Embryonic facial prominence (tissue), 1 donor: Measurements from ENCODE around the gene PIP5K1A.
"Not testable (repeated sequence)": the region's sequence is repeated elsewhere in the genome, so short reads cannot be mapped to it uniquely, and the experiment has no call there.

Experiments
- DNase-seq: peaks from one replicate; pipeline ENCODE4 v3.0.0-alpha.2; 2016; ENCODE audit errors: extremely low spot score

The PIP5K1A gene

DNA sequence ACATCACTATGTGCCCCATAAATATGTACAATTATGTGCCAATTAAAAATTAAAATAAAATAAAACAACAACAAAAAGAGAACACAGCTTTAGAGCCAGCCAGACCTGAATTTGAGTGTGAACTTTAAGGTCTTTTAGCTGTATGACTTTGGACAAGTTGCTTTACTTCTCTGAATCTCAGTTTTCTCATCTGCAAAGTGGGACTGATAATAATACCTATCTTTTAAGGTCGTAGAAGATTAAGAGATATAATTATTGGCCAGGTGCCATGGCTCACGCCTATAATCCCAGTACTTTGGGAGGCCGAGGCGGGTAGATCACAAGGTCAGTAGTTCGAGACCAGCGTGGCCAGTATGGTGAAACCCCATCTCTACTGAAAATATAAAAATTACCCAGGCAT is 5.0 kb upstream of the PIP5K1A start:
- no peak for DNase-seq

DNA sequence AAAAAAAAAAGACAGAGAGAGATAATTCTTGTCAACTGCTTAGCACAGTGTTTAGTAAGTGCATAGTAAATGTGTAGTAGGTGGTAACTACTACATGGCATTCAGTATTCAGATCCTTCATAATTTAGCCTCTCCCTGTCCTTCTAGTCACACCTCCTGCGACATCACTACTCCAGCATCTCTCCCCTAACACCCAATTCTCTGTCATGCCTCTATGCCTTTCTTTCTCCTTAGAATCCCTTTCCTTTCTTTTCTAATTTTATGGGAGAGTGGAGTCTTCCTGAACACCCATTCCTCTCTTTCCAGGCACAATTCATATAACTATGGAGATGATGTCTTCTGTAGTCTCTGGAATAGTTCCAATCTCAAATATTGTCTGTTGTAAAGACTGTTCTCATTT is 4.5 kb upstream of the PIP5K1A start:
- no peak for DNase-seq

DNA sequence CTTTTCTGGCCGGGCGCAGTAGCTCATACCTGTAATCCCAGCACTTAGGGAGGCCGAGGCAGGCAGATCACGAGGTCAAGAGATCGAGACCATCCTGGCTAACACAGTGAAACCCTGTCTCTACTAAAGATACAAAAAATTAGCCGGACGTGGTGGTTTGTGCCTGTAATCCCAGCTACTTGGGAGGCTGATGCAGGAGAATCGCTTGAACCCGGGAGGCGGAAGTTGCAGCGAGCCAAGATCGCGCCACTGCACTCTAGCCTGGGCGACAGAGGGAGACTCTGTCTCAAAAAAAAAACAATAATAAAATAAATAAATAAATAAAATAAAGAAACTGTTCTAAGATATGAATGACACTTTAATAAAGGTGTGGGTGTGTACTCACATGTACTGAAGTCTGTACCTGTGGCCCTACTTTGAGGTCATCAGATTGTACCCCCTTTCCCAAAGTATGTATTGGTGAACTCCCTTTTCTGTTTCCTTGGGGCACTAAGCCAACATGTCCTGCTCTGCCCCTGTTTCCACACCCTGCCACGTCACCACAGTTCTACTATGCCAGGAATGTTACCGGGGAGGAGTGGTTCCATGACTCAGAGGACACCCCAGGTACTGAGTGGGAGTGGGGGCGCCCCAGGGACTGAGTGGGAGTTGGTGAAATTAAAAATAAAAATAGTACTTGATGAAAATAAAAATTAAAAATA is 3.3 kb upstream of the PIP5K1A start:
- DNase-seq: not testable (repeated sequence)

DNA sequence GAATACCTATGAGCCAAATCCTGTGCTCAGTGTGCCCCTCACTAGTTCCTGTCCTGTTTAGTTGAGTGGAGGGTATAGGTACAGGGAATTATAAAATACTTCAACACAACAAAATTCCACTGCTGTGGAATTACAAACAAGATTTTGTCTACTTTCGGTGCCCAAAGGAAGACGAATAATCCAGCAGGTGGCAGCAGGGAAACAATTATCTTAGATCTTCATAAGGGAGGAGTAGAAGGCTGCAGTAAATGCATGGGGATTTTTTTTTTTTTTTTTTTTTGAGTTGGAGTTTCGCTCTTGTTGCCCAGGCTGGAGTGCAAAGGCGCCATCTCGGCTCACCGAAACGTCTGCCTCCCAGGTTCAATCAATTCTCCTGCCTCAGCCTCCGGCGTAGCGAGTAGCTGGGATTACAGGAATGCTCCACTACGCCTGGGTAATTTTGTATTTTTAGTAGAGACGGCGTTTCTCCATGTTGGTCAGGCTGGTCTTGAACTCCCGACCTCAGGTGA is 2.0 kb upstream of the PIP5K1A start:
- peak; percentile 67 for DNase-seq

DNA sequence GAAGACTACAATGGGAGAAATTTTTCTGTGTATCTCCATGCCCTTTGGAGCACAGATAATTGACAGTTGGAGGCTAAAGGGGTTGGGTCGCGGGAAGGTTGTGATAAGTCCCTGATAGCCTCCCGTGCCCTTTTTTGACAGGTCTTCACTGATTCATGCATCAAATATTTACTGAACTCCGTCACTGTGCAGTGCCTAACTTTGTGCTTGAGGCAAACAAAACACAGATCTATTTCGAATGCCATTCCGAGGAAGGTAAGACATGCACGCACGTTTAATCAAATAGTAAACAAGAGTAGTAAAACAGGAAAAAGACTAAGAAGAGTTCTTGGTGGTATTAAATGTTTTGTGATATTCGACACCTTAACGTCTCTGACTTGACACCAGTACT is 494 bp upstream of the PIP5K1A start:
- no peak for DNase-seq

DNA sequence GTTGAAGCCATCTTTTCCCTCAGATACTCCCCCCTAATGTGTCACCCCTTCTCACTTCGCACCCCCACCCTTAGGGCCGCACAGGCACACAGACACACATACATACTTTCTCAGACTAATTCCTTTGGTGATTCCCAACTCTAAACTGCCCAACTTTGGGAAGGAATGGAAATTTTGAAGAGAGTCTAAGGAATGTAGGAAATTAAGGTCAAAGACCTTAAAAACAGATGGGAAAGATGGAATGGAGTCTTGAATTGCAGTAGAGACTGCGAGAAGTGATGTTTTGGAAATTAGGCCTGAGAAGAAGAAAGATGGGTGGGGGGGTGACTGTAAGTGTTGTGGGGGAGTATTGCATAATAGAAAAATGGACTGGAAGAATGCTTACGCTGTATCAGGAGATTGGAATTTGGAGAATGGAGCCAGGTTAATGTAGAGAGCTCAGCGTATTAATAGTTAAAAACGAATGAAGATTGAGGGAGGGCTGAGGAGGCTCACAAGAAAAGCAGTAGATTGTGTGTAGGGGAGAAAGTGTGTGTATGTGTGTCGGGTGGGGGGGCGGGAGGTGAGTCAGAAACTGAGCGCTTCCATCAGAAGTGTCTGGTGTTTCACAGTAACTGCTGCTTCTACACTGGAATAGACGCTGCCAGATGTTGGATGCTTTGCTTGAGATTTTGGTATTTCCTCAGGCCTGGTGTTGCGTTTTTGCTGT is 1.7 kb downstream of the PIP5K1A start:
- no peak for DNase-seq

DNA sequence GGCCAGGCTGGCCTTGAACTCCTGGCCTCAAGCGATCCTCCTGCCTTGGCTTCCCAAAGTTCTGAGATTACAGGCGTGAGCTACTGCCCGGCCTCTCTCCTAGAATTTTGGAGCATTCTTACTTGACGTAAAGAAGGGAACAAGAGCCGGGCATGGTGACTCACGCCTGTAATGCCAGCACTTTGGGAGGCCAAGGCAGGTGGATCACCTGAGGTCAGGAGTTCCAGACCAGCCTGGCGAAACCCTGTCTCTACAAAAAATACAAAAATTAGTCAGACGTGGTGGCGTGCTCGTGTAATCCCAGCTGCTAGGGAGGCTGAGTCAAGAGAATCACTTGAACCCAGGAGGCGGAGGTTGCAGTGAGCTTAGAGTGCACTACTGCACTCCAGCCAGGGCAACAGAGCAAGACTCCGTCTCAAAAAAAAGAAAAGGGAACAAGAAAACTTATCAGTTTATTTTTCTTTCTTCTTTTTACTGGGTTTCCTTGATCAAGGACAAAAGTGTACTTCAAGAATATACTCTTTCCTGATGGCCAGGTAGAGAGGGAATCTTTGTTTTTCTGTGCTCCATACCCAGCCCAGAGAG is 7.1 kb downstream of the PIP5K1A start:
- DNase-seq: not testable (repeated sequence)

DNA sequence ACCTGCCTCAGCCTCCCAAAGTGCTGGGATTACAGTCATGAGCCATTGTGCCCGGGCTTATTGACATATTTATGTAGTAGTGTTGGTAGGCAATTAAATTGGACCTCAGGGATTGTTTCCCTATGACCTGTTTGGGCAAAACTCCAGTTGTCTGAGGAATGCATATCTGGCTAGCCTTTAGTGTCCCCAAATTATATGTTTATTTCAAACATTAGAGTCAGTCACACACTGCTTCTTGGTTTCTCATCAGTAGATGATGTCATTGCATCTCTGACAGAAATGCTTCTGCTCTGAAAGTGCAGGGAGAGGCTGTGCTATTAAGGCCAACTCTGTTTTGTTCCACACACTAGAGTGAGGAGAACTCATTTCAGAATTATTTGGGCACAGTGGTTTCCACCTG is 12.5 kb downstream of the PIP5K1A start:
- no peak for DNase-seq

DNA sequence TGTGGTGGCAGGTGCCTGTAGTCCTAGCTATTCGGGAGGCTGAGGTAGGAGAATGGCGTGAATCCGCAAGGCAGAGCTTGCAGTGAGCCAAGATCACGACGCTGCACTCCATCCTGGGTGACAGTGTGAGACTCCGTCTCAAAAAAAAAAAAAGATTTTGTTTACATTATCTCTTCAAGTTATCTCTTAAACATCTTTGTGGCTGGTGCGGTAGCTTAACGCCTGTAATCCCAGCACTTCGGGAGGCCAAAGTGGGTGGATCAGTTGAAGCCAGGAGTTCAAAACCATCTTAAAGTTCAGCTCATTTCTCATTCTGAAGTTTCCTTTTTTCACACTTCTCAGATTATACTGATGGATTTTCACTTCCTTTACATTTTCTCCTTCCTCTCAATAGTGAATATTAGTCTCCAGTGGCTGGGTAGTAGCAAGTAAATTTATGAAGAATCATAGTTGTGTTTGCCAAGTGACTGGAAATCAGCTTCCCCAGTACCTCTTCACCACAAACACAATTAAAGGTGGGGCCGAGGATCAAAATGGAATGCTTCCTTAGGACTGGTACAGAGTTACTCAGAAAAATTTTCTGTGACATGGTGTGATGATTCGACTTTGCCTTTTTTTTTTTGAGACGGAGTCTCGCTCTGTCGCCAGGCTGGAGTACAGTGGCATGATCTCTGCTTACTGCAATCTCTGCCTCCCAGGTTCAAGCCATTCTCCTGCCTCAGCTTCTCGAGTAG is 13.8 kb downstream of the PIP5K1A start:
- no peak for DNase-seq

DNA sequence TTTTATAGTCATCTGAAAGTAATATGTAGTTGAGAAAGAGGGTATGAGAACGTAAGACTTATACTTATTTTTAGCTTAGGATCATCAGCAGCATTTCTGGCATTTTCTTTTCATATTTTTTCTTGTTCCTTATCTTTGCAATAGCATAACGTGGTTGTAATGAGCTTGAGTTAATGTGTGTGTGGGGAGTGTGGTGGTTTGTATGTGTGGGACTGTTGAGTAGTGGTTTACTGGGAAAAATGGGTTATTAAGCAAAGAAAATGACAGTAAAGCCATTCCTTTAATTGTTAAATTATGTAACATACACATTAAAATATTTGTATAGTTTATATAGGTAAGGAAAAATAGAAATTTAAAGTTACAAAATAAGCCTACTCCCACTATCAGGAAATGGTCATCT is 15.2 kb downstream of the PIP5K1A start:
- no peak for DNase-seq

DNA sequence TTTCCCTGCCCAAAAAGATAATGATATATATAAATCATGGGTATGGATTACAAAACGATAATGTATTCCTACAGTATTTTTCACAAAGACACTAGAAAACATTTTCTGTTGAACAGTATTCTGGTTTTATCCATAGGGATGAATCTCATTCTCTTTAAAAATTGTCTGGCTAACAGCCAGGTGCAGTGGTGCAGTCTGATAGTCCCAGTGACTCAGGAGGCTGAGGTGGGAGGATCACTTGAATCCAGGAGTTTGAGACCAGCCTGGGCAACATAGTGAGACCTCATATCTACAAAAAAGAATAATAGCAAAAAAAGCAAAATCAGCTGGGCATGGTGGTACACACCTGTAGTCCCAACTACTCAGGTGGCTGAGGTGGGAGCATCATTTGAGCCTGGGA is 23.3 kb downstream of the PIP5K1A start:
- DNase-seq: no peak

DNA sequence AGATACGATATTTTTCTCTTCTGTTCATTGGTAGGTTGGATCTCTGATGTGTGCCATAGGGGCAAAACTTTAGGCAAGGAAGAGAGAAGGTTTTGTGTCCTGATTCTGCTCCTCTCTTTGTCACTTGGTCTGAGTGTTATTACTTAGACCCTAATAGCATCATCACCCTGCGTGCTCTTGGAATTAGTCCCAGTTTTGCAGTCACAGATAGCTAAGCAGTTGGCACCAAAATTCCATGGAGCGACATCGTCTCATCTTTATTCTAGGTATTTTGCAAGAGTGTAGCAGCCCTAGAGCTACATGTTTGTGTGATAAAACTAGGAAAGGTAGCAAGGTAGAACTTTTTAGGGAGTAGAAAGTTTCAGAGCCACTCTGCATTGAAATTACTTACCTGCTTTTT is 23.8 kb downstream of the PIP5K1A start:
- no peak for DNase-seq

DNA sequence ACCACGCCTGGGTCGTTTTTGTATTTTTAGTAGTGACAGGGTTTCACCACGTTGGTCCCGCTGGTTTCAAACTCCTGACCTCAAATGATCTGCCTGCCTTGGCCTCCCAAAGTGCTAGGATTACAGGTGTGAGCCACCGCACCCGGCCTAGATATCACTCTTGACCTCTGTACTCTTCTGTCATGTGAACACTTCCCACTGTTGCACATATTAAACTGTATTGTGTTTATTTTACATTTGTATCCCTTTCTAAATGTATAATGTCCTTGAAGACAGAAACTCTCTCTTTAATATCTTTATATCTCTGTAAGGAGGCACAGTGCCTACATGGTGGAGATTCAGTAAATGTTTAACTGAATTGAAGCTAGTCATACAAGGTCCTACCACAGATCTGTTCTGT is 36.9 kb downstream of the PIP5K1A start:
- no peak for DNase-seq

DNA sequence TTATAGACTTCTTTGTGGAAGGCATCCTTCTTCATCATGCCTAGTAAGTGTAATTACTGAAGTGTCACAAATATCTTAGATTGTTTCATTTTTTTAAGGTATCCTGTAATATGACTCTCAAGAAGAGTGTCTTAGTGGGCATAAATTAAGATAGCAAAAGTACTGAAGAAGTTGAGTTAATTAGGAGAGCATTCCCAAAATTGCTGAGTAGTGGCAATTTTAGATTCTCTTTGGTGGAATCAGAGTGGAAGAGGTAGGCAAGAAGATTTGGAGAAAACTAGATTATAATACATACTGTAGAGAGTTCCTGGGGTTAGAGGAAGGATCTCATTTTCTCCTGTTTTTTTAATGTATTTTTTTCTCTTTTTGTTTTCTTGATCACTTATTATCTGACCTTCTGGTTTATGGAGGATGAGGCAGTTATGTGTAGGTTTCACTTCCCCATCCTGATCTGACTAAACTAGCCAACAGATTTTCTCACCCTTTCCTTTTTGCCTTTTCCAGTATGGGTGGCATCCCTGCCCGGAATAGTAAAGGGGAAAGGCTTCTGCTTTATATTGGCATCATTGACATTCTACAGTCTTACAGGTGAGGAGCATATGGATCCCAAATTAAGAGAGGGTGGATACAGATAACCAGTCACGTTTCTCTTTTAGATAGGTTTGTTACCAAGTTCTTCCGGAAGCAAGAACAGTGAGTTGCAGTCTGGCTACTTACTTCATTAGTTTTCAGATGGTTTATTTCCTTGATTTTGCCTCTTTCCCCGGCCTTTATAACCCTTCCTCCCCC is 39.5 kb downstream of the PIP5K1A start:
- DNase-seq: no peak

DNA sequence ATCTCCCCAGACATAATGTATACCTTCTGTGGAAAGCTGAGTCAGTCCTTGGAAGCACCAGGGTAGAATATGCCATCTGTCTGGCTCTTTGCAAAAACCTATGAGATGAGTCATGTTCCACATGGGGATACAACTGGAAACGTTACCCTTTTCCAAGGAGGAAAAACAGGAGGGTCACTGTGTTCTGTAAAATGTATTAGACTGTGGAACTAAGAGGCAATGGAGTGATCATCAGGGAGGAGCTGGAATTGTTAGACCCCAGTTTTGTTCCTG is 40.1 kb downstream of the PIP5K1A start:
- DNase-seq: no peak

DNA sequence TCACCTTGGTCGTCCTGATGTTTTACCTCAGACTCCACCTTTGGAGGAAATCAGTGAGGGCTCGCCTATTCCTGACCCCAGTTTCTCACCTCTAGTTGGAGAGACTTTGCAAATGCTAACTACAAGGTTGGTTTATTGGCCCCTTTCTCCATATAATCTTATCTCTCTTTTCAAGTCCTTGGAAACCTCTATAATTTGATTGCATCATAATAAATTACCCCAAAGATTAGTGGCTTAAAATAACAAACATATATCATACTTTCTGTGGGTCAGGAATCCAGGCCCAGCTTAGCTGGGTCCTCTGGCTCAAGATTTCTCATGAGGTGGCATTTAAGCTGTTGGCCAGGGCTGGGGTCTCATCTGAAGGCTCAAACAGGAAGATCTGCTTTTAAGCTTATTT is 44.1 kb downstream of the PIP5K1A start:
- DNase-seq: no peak

DNA sequence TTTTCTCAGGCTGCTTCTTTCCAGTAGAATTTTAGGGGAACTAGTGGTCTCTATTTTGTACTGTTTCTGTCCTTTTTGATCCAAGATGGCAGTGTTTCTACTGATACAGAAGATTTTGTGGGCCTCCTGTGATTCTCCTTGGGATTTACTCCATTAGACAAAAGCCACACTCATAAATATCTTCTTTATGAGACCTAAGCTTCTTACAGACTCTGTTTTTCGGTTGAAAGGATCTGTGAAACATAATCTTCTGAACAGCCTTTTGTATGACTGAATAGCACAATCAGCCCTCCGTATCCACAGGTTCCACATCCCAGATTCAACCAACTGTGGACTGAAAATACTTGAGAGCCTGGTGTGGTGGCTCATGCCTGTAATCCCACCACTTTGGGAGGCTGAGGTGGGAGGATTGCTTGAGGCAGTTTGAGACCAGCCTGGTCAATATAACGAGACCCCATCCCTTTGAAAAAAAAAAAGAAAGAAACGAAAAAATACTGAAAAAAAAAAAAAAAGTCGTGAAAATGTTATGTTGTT is 45.4 kb downstream of the PIP5K1A start:
- DNase-seq: no peak

DNA sequence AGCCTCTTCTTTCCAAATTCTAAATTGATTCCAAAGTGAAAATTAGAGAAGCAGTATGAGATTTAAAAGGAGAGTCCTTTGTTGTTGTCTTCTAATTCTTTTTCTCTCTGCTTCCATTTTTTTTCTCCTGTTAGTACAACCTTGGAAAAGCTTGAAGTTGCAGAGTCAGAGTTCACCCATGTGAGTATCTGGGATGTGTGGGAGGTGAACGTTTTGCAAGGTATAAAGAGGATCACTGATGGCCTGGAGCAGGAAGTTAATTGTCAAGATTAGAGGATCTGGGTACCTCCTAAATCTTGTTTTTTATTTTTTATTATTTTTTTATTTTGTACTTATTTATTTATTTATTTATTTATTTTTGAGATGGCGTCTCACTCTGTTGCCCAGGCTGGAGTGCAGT is 48.4 kb downstream of the PIP5K1A start:
- DNase-seq: no peak

DNA sequence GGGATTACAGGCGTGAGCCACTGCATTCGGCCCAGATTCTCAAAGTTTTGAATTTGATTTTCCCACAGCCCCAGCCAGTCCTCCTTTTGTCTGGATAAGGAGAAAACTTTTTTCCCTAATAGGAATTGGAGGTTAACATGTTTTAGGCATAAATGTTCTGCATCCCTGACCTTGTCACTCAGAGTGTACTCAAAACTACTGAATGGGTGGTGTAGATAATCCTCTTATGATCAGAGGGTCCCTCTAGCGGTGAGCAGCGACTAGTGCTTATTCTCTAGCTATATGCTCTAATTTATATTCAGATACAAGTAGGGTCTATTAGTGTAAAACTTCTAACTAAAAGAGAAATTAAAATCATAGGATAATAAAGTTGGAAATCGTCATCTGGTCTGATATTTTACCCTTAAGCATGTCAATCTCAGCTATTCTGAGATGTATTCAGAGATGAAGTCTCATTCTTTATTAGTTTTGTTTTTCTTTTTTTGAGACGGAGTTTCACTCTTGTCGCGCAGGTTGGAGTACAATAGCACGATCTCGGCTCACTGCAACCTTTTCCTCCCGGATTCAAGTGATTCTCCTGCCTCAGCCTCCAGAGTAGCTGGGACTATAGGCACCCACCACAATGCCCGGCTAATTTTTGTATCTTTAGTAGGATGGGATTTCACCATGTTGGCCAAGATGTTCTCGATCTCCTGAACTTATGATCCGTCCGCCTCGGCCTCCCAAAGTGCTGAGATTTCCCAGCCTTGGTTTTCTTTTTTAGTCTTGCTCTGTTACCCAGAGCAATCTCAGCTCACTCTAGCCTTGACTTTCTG is 53.5 kb downstream of the PIP5K1A start:
- DNase-seq: peak; percentile 71
